Smooth muscle cell (in vitro differentiated cells): ENCODE results near the gene HDDC3. TPM values are rescaled to one million over a fixed set of nuclear protein-coding genes. Genes with fewer than 3 reads are reported as not detected.
A peak's percentile ranks its signal among the peaks of the same experiment; 100 is the strongest.

Source experiments
- DNase-seq: peaks from one replicate; lab custom pipeline; 2025; ENCODE audit not compliant: unreplicated experiment; lab: John Stamatoyannopoulos, UW
- H2AFZ ChIP-seq: fragments of 200-600 bp; sonication (generic); 2 replicates; pipeline ENCODE4 v1.6.0; 2016; ENCODE audit warnings: antibody characterized with exemption, low read depth, mild to moderate bottlenecking
- H3F3A ChIP-seq: fragments of 200-600 bp; sonication (generic); 2 replicates; pipeline ENCODE4 v1.6.0; 2017; ENCODE audit warnings: antibody characterized with exemption, low read depth
- H3K27ac ChIP-seq: fragments of 200-600 bp; sonication (generic); 2 replicates; pipeline ENCODE4 v1.5.1; 2016; ENCODE audit warnings: low read depth, mild to moderate bottlenecking
- H3K27me3 ChIP-seq: fragments of 200-600 bp; sonication (generic); 2 replicates; pipeline ENCODE4 v1.6.1; 2016; ENCODE audit warnings: low read depth, mild to moderate bottlenecking
- H3K36me3 ChIP-seq: fragments of 200-600 bp; sonication (generic); 2 replicates; pipeline ENCODE4 v1.5.1; 2016; ENCODE audit warnings: low read depth
- H3K4me1 ChIP-seq: fragments of 200-600 bp; sonication (generic); 2 replicates; pipeline ENCODE4 v1.5.1; 2016; ENCODE audit warnings: low read depth
- H3K4me2 ChIP-seq: fragments of 200-600 bp; sonication (generic); 2 replicates; pipeline ENCODE4 v1.6.0; 2016; ENCODE audit warnings: mild to moderate bottlenecking
- H3K4me3 ChIP-seq: fragments of 200-600 bp; sonication (generic); 2 replicates; pipeline ENCODE4 v1.5.1; 2016; ENCODE audit warnings: mild to moderate bottlenecking
- H3K79me2 ChIP-seq: fragments of 200-600 bp; sonication (generic); 2 replicates; pipeline ENCODE4 v1.6.0; 2016; ENCODE audit warnings: low read depth, mild to moderate bottlenecking
- H3K9ac ChIP-seq: fragments of 200-600 bp; sonication (generic); 2 replicates; pipeline ENCODE4 v1.6.0; 2016; ENCODE audit warnings: low read depth
- H3K9me3 ChIP-seq: fragments of 200-600 bp; sonication (generic); replicated peaks from 2 replicates; pipeline ENCODE4 v1.5.1; 2016; ENCODE audit warnings: low read depth
- H4K20me1 ChIP-seq: fragments of 200-600 bp; sonication (generic); 2 replicates; pipeline ENCODE4 v1.6.0; 2016; ENCODE audit warnings: low read depth
- CTCF ChIP-seq: fragments of 200-600 bp; sonication (generic); IDR thresholded peaks from 2 replicates; pipeline ENCODE4 v1.5.1; 2017; ENCODE audit warnings: borderline replicate concordance, mild to moderate bottlenecking, antibody characterized with exemption; ENCODE audit not compliant: insufficient read depth, poor library complexity, severe bottlenecking
- WGBS: methylation state at CpG from one replicate; pipeline ENCODE4 v1.1.7; 2016; ENCODE audit warnings: low lambda C conversion rate; 5-methylcytosine and 5-hydroxymethylcytosine counted together
- polyA plus RNA-seq: library from polyadenylated mRNA; unstranded; fragments of >200 nt; fragmentation: Nextera tagmentation; extraction: Ambion mirVana; gene quantifications from 2 replicates; pipeline ENCODE4 v1.2.1, GENCODE V29; 2016
- total RNA-seq: library from RNA; depleted of rRNA; stranded (reverse); fragments of >200 nt; gene quantifications from 2 replicates; pipeline ENCODE4 v1.2.3, GENCODE V29; 2014

The HDDC3 gene
- total and polyA plus RNA-seq, 2 experiments from 2014 or later: 16.0 to 16.3 TPM

- H3K9me3 ChIP-seq: no peaks in the 10 kb centered on the region
- no peaks in the 10 kb centered on the region for H3K4me1 ChIP-seq
- no peak overlapping the region for H2AFZ ChIP-seq
- H3K36me3 ChIP-seq: no peaks in the 10 kb centered on the region
- no peak overlapping the region for H3K9ac ChIP-seq
- no peaks in the 10 kb centered on the region for H4K20me1 ChIP-seq
- peak; percentile 13 for TF ChIP-seq CTCF
- no peaks in the 10 kb centered on the region for H3K27me3 ChIP-seq
- no peak for DNase-seq
- H3F3A ChIP-seq: no peaks in the 10 kb centered on the region
- no peaks in the 10 kb centered on the region for H3K79me2 ChIP-seq
- 96% methylated on average over 33 of the region's 33 CpGs for WGBS
- no peak overlapping the region for H3K4me2 ChIP-seq
- no peak overlapping the region for H3K27ac ChIP-seq
- H3K4me3 ChIP-seq: no peak overlapping the region
Observed at GRCh38 chr15:90893175-90894090, 38.9 kb downstream of the HDDC3 start.

- H3K36me3 ChIP-seq: no peaks in the 10 kb centered on the region
Observed at GRCh38 chr15:90892498-90893174, 39.7 kb downstream of the HDDC3 start.

GRCh38 chr15:90892023-90892422 lies 40.3 kb downstream of the HDDC3 start:
- no peak overlapping the region for H3K9ac ChIP-seq
- H3K4me3 ChIP-seq: no peak overlapping the region
- DNase-seq: no peak
- H2AFZ ChIP-seq: no peak overlapping the region
- no peak overlapping the region for H3K4me2 ChIP-seq
- H3K27me3 ChIP-seq: no peaks in the 10 kb centered on the region
- no peaks in the 10 kb centered on the region for H3K79me2 ChIP-seq
- H3K9me3 ChIP-seq: no peaks in the 10 kb centered on the region
- over 99% methylated on average over 11 of the region's 11 CpGs for WGBS
- TF ChIP-seq CTCF: no peak
- H3K36me3 ChIP-seq: no peaks in the 10 kb centered on the region
- no peaks in the 10 kb centered on the region for H3K4me1 ChIP-seq
- H4K20me1 ChIP-seq: no peaks in the 10 kb centered on the region
- no peak overlapping the region for H3K27ac ChIP-seq
- no peaks in the 10 kb centered on the region for H3F3A ChIP-seq

More at GRCh38 chr15:90892498-90893174, 39.7 kb downstream of the HDDC3 start:
- H2AFZ ChIP-seq: no peak overlapping the region
- H3K9ac ChIP-seq: no peak overlapping the region
- no peak overlapping the region for H3K27ac ChIP-seq
- H3K4me2 ChIP-seq: no peak overlapping the region
- no peak overlapping the region for H3K4me3 ChIP-seq
- no peak for TF ChIP-seq CTCF
- no peaks in the 10 kb centered on the region for H3K9me3 ChIP-seq
- no peaks in the 10 kb centered on the region for H3K27me3 ChIP-seq
- H3F3A ChIP-seq: no peaks in the 10 kb centered on the region
- no peak for DNase-seq
- 97% methylated on average over 28 of the region's 29 CpGs for WGBS
- no peaks in the 10 kb centered on the region for H3K4me1 ChIP-seq
- no peaks in the 10 kb centered on the region for H3K79me2 ChIP-seq
- H4K20me1 ChIP-seq: no peaks in the 10 kb centered on the region
